Fibroblast of skin of right biceps (primary cell): ENCODE measurements around the gene CD320.
"Not testable (repeated sequence)": the region's sequence is repeated elsewhere in the genome, so short reads cannot be mapped to it uniquely, and the experiment has no call there.

Source experiments
- DNase-seq: peaks from one replicate; pipeline ENCODE4 v3.0.0-alpha.2; 2013

CD320 gene

GRCh38 chr19:8332976-8333766, 25.0 kb upstream of the CD320 start:
- no peak for DNase-seq

DNA sequence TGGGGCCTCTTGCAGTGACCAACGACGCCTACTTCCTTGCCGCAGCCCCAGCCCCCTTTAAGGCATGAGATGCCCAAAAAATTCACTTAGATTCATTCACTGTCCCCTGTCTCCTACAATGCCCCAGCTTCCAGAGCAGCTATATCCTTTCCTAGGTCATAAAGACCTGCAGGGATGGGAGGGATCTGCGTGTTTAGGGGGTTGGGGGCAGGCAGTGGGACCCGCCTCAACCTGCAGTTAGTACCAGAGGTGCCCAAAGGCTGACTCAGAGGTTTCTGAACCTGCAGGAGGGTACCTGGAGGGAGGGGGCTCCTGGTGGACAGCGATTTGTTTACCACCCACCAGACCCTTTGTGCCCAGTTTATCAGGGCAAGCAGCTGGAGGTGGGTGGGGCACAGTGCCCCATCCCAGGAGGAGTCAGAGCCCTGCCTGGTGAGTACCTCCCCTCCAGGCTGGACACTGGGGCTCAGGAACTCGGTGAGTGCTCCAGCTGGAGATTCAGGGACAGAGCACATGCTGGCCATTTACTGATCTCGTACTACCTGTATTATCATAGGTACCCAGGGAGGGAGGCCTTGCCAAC, 23.2 kb upstream of the CD320 start:
- DNase-seq, result no peak

- no peak for DNase-seq
Observed at GRCh38 chr19:8329996-8330395, 21.8 kb upstream of the CD320 start.

- DNase-seq, result no peak
Observed at GRCh38 chr19:8325454-8325853, 17.3 kb upstream of the CD320 start.

GRCh38 chr19:8324186-8325050, 16.3 kb upstream of the CD320 start:
- DNase-seq, result no peak

- no peak for DNase-seq
Observed at GRCh38 chr19:8323781-8324185, 15.6 kb upstream of the CD320 start.

DNA sequence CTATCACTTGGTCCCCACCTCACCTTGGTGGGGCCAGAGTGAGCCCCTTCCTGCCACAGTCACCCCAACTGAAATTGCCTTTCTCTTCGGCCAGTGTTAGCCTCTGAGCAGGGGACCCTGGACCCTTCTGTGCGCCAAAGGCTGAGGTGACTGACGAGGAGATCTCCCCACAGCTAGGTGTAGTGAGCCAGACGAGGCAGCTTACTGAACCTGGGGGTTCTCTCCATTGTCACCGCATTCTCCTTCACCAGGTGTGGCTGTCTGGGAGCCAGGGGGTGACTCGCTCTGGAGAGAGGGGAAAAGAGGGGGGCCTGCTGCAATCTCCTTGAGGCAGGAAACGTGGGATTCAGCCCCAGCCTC, 14.5 kb upstream of the CD320 start:
- no peak for DNase-seq

- no peak for DNase-seq
Observed at GRCh38 chr19:8321986-8322637, 14.0 kb upstream of the CD320 start.

GRCh38 chr19:8321067-8321985, 13.2 kb upstream of the CD320 start, which contains the start of the genes NDUFA7 and RPS28:
NDUFA7 (minus strand) TSS chr19:8321375; CDS start chr19:8321358, 17 bp downstream.
RPS28 (plus strand) TSS chr19:8321496; CDS start chr19:8321531, 35 bp downstream.
- DNase-seq, result peak; percentile 95

GRCh38 chr19:8320564-8321066, 12.5 kb upstream of the CD320 start:
- no peak for DNase-seq

GRCh38 chr19:8319807-8320520, 11.8 kb upstream of the CD320 start:
- DNase-seq, result no peak

- DNase-seq, result peak; percentile 28
Observed at GRCh38 chr19:8318835-8319234, 10.7 kb upstream of the CD320 start.

DNA sequence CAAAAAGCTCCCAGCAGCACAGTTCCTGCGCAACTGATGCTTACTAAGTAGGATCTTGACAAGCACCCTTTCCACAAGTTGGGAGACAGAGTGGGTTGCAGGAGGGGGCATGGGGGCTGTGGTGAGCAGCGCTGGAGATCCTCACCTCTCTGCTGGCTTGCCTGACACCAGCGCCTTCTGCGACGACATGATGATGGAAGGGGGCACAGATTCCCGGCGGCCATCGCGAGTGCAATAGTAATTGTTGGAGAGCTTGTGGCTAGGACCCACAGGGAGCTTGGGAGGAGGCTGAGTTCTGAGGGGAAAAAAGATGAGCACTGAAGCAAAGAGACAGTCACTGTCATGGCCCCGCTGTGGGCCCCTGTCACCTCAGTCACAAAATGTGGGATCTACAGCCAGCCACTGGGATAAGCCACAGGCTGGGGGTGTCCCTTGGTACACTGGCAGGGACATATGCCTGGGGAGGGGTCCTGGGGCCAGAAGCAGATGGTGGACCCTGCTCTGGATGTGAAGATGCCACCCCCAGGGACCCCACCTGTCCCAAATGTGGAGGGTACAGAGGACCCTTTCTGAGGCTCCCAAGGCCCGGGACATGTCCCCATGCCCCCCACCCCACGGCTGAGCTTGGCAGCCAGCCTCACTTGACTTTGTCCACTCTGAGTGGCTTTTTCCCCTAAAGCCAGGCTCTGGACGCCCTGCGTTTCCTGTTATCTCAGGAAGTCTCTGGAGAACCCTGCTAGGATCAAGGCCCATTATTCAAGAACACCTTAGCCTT, 8.4 kb upstream of the CD320 start:
- DNase-seq, result no peak

DNA sequence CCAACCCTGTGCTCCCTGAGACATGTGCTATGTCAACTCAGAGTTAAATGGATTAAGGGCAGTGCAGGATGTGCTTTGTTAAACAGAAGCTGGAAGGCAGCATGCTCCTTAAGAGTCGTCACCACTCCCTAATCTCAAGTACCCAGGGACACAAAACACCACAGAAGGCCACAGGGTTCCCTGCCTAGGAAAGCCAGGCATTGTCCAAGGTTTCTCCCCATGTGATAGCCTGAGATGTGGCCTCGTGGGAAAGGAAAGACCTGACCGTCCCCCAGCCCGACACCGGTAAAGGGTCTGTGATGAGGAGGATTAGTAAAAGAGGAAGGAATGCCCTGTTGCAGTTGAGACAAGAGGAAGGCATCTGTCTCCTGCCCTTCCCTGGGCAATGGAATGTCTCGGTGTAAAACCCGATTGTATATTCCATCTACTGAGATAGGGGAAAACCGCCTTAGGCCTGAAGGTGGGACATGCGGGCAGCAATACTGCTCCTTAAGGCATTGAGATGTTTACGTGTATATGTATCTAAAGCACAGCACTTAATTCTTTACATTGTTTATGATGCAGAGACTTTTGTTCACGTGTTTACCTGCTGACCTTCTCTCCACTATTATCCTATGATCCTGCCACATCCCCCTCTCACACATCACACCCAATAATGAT, 7.0 kb upstream of the CD320 start:
- DNase-seq, result not testable (repeated sequence)

- DNase-seq, result no peak
Observed at GRCh38 chr19:8311461-8312260, 3.5 kb upstream of the CD320 start.

GRCh38 chr19:8310342-8311055, 2.3 kb upstream of the CD320 start:
- DNase-seq, result no peak

- no peak for DNase-seq
Observed at GRCh38 chr19:8308891-8309291, 733 bp upstream of the CD320 start.

DNA sequence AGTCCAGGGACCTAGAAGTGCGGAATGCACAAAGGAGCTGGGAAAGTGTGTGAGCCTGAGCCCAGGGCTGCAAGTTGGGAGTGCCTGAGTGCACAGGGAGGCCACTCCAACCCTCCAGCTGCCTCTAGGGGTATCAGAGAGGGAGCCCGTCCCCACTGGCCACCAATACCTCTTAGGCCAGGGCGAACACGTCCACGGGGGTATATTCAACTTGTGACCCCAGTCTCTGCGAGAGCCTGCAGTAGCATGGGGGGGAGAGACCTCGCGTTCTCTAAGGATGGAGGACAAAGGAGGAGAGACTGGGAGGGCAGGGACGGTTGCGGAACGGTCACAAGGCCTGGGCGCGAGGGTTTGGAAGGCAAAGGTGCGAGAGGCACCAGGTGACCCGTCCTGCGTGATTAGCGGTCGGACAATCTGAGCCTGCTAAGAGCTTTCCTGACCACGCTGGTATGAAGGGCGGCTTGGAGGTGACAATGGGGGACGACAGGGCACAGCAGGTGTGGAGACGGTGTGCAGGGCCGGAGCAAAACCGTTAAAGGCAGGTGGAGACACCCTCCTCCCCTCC, 676 bp downstream of the CD320 start:
- DNase-seq, result no peak
